ENCODE data around the gene AEBP2.
A peak's percentile ranks its signal among the peaks of the same experiment; 100 is the strongest.

AEBP2 gene

GRCh38 chr12:19515179-19515578 lies 75.9 kb downstream of the AEBP2 start:
- TF ChIP-seq, protein P1, sequence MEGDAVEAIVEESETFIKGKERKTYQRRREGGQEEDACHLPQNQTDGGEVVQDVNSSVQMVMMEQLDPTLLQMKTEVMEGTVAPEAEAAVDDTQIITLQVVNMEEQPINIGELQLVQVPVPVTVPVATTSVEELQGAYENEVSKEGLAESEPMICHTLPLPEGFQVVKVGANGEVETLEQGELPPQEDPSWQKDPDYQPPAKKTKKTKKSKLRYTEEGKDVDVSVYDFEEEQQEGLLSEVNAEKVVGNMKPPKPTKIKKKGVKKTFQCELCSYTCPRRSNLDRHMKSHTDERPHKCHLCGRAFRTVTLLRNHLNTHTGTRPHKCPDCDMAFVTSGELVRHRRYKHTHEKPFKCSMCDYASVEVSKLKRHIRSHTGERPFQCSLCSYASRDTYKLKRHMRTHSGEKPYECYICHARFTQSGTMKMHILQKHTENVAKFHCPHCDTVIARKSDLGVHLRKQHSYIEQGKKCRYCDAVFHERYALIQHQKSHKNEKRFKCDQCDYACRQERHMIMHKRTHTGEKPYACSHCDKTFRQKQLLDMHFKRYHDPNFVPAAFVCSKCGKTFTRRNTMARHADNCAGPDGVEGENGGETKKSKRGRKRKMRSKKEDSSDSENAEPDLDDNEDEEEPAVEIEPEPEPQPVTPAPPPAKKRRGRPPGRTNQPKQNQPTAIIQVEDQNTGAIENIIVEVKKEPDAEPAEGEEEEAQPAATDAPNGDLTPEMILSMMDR (IDR thresholded peaks at IDR 0.05): no peak
- no peak for TF ChIP-seq ZFX (IDR thresholded peaks at IDR 0.05; ENCODE audit: borderline replicate concordance)
- H3K27ac ChIP-seq: no peak overlapping the region

DNA sequence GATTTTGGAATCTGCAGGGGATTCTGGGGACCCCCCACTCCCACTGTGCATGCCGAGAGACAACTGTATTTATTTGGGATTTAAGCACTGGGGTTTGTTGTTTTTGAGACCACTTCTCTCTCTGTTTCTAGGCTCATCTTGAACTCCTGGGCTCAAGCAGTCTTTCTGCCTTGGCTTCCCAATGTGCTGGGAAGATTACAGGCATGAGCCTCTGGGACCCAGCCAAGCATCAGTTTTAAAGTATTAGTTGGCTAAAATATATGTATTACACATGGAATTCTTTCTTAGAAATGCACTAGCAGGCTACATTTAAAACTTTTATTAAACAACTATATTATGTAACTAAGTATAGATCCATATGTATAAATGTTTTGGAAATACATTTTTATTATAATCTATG lies 78.3 kb downstream of the AEBP2 start:
- TF ChIP-seq ZFX (IDR thresholded peaks at IDR 0.05; ENCODE audit: borderline replicate concordance): no peak
- TF ChIP-seq, protein P1 (IDR thresholded peaks at IDR 0.05): no peak
- no peak overlapping the region for H3K27ac ChIP-seq

GRCh38 chr12:19518209-19518608 lies 78.9 kb downstream of the AEBP2 start:
- no peak for TF ChIP-seq ZFX (IDR thresholded peaks at IDR 0.05; ENCODE audit: borderline replicate concordance)
- TF ChIP-seq, protein P1 (IDR thresholded peaks at IDR 0.05): no peak

DNA sequence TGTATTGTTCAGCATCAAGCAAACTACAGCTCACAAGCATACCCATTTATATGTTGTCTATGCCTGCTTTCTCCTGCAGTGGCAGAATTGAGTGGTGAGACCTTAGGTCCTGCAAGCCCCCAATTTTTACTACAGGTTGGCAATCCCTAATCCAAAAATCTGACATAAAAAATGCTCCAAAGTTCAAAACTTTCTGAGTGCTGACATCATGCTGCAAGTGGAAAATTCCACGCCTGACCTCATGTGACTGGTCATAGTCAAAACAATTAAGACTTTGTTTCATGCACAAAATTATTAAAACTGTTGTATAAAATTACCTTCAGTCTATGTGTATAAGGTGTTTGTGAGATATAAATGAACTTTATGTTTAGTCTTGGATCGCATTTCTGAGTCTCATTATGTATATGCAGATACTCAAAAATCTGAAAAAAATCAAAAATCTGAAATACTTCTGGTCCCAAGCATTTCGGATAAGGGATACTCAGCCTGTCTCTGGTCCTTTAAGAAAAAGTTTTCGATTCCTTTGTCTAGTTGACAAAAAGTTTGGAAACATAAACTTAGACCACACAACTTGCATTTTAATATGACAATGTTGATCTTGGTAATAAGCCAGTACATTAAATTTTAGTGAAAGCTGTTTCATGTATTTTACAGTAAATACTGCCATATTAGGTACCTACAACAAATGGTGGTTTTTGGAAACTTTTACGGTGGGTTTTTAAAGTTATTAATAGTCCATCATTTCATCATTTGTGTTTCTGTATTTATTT lies 81.5 kb downstream of the AEBP2 start:
- no peak for TF ChIP-seq ZFX (IDR thresholded peaks at IDR 0.05; ENCODE audit: borderline replicate concordance)
- TF ChIP-seq, protein P1 (IDR thresholded peaks at IDR 0.05): no peak
- no peak overlapping the region for H3K27ac ChIP-seq

More at GRCh38 chr12:19518209-19518608, 78.9 kb downstream of the AEBP2 start:
- peak overlapping the region; percentile 0; the same call in 1 of the 2 replicates for H3K27ac ChIP-seq

DNA sequence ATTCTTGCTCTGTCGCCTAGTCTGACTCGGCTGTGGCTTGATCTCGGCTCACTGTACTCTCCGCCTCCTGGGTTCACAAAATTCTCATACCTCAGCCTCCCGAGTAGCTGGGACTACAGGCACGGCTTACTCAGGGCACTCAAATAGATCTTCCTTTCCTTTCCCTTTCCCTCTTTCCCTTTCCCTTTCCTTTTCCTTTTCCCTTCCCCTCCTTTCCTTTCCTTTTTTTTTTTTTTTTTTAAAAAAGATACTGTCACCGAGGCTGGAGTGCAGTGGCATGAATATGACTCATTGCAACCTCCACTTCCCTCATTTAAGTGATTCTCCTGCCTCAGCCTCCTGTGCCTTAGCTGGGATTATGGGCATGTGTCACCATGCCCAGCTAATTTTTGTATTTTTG lies 86.0 kb downstream of the AEBP2 start:
- TF ChIP-seq, protein P1 (IDR thresholded peaks at IDR 0.05): no peak
- TF ChIP-seq ZFX (IDR thresholded peaks at IDR 0.05; ENCODE audit: borderline replicate concordance): no peak
- H3K27ac ChIP-seq: no peak overlapping the region

DNA sequence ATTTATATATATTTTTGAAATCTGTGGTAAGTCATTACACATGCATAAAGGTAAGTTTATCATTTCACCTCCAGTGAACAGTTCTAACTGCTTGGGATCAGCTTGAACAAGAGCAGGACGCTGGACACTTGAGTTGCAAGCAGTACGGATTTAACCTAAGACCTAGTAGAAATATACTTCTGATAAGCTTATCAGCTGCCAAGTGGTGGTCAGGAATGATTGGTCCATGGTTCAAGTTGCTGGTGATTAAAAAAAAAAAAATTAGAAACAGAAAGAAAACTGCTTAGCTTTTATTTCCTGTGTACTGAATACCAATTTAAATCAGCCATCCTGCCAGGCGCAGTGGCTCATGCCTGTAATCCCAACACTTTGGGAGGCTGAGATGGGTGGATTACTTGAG lies 88.6 kb downstream of the AEBP2 start:
- TF ChIP-seq, protein P1 (IDR thresholded peaks at IDR 0.05): no peak
- no peak for TF ChIP-seq ZFX (IDR thresholded peaks at IDR 0.05; ENCODE audit: borderline replicate concordance)
- H3K27ac ChIP-seq: no peak overlapping the region

- TF ChIP-seq, protein P1 (IDR thresholded peaks at IDR 0.05): no peak
- TF ChIP-seq ZFX (IDR thresholded peaks at IDR 0.05; ENCODE audit: borderline replicate concordance): no peak
- H3K27ac ChIP-seq: no peak overlapping the region
These were observed 89.5 kb downstream of the AEBP2 start for GRCh38 chr12:19528750-19529149.
